IMR-90 (cell line): Measurements from ENCODE around the gene ZCCHC14. TPM values are rescaled to one million over a fixed set of nuclear protein-coding genes. Genes with fewer than 3 reads are reported as not detected.

ENCODE experiments used
- ATAC-seq: fragments of 200-7000 bp; cut with Tn5 transposase; 2 replicates; pipeline ENCODE4 v1.9.1; 2020; ENCODE audit warnings: low read depth, mild to moderate bottlenecking, moderate library complexity
- BruUV-seq: library from RNA; stranded (reverse); fragments of 400-500 nt; replicated peaks from 2 replicates; lab custom pipeline; 2021; lab: Mats Ljungman, UMichigan
- CTCF ChIA-PET: fragments of 300-600 bp; formaldehyde crosslinking; extraction: SDS; loops from one replicate; lab custom pipeline; 2021; ENCODE audit warnings: antibody characterized with exemption; lab: Yijun Ruan, JAX
- POLR2A ChIA-PET: fragments of 300-600 bp; sonication (Branson Sonifier 250); formaldehyde crosslinking; loops from one replicate; lab custom pipeline; 2022; ENCODE audit warnings: antibody characterized with exemption; ENCODE audit not compliant: unreplicated experiment; lab: Charles Lee
- DNase-seq: peaks from one replicate; pipeline ENCODE4 v3.0.0; 2013
- H2AFZ ChIP-seq: replicated peaks from 2 replicates; pipeline ENCODE3; 2013; ENCODE audit warnings: low read length, mild to moderate bottlenecking; ENCODE audit not compliant: poor library complexity
- H2AK5ac ChIP-seq: 2 replicates; pipeline ENCODE4 v1.6.1; 2013; ENCODE audit warnings: low read depth, low read length, inconsistent platforms
- H2AK9ac ChIP-seq: replicated peaks from 2 replicates; pipeline ENCODE3; 2013; ENCODE audit warnings: mild to moderate bottlenecking, low read depth, low read length, moderate library complexity; ENCODE audit not compliant: poor library complexity
- H2BK120ac ChIP-seq: 2 replicates; pipeline ENCODE4 v1.6.1; 2013; ENCODE audit warnings: low read depth, low read length, inconsistent platforms
- H2BK15ac ChIP-seq: 3 replicates; pipeline ENCODE4 v1.6.1; 2013; ENCODE audit warnings: low read depth, low read length, inconsistent platforms
- H2BK20ac ChIP-seq: 2 replicates; pipeline ENCODE4 v1.6.1; 2013; ENCODE audit warnings: low read depth, mild to moderate bottlenecking, inconsistent platforms, low read length, moderate library complexity
- H2BK5ac ChIP-seq: 2 replicates; pipeline ENCODE4 v1.6.1; 2013; ENCODE audit warnings: mild to moderate bottlenecking, low read depth, low read length, inconsistent platforms; ENCODE audit not compliant: poor library complexity, severe bottlenecking
- H3K14ac ChIP-seq: replicated peaks from 2 replicates; pipeline ENCODE4 v1.6.1; 2013; ENCODE audit warnings: low read depth, low read length, inconsistent platforms
- H3K18ac ChIP-seq: 2 replicates; pipeline ENCODE4 v1.6.1; 2013; ENCODE audit warnings: low read depth, low read length, control low read depth
- H3K23ac ChIP-seq: 2 replicates; pipeline ENCODE4 v1.6.1; 2013; ENCODE audit warnings: low read depth, low read length, inconsistent platforms
- H3K27ac ChIP-seq: 2 replicates; pipeline ENCODE4 v1.5.1; 2013; ENCODE audit warnings: mild to moderate bottlenecking, control low read depth, low read length; ENCODE audit not compliant: insufficient read depth
- H3K27me3 ChIP-seq: 2 replicates; pipeline ENCODE4 v1.6.1; 2013; ENCODE audit warnings: low read length; ENCODE audit not compliant: control insufficient read depth, insufficient read depth
- H3K36me3 ChIP-seq: 2 replicates; pipeline ENCODE4 v1.6.1; 2013; ENCODE audit warnings: low read length, mixed read lengths; ENCODE audit not compliant: control insufficient read depth, insufficient read depth
- H3K4ac ChIP-seq: 2 replicates; pipeline ENCODE4 v1.6.1; 2013; ENCODE audit warnings: low read depth, low read length, inconsistent platforms
- H3K4me1 ChIP-seq: 2 replicates; pipeline ENCODE4 v1.6.1; 2013; ENCODE audit warnings: low read length, mixed read lengths; ENCODE audit not compliant: control insufficient read depth, insufficient read depth
- H3K4me2 ChIP-seq: 2 replicates; pipeline ENCODE4 v1.6.1; 2013; ENCODE audit warnings: low read depth, mild to moderate bottlenecking, control low read depth, low read length, moderate library complexity
- H3K4me3 ChIP-seq: 2 replicates; pipeline ENCODE4 v1.5.1; 2013; ENCODE audit warnings: low read depth, mild to moderate bottlenecking, control low read depth, low read length, moderate library complexity; ENCODE audit not compliant: insufficient read depth
- H3K56ac ChIP-seq: 2 replicates; pipeline ENCODE4 v1.6.1; 2013; ENCODE audit warnings: low read length, inconsistent platforms; ENCODE audit not compliant: insufficient read depth; ENCODE audit errors: extremely low read depth
- H3K79me1 ChIP-seq, 2 experiments: 2 replicates each; pipeline ENCODE4 v1.6.1; 2013; ENCODE audit warnings: low read length in 2 of 2, inconsistent platforms in 1 of 2, low read depth in 1 of 2
- H3K9ac ChIP-seq: 2 replicates; pipeline ENCODE4 v1.6.1; 2013; ENCODE audit warnings: low read depth, low read length, control low read depth
- H3K9me1 ChIP-seq: 2 replicates; pipeline ENCODE4 v1.6.1; 2013; ENCODE audit warnings: low read length, inconsistent platforms; ENCODE audit not compliant: insufficient read depth
- H3K9me3 ChIP-seq: 2 replicates; pipeline ENCODE4 v1.6.1; 2013; ENCODE audit warnings: low read length; ENCODE audit not compliant: control insufficient read depth, insufficient read depth
- H4K20me1 ChIP-seq: 2 replicates; pipeline ENCODE4 v1.6.1; 2013; ENCODE audit warnings: low read length, inconsistent platforms; ENCODE audit not compliant: insufficient read depth
- H4K5ac ChIP-seq: 2 replicates; pipeline ENCODE4 v1.6.1; 2013; ENCODE audit warnings: mild to moderate bottlenecking, low read depth, low read length, control low read depth
- H4K8ac ChIP-seq, 2 experiments: 2 replicates each; pipeline ENCODE4 v1.6.1; 2013; ENCODE audit warnings: low read depth in 2 of 2, low read length in 2 of 2, control low read depth in 1 of 2, inconsistent platforms in 1 of 2
- H4K91ac ChIP-seq: 2 replicates; pipeline ENCODE4 v1.6.1; 2013; ENCODE audit warnings: low read depth, low read length, inconsistent platforms; ENCODE audit not compliant: insufficient read depth
- BHLHE40 ChIP-seq: fragments of 150-350 bp; IDR thresholded peaks from 2 replicates; pipeline ENCODE4 v1.6.1; 2016; ENCODE audit warnings: mild to moderate bottlenecking, low read depth, low read length
- CEBPB ChIP-seq: IDR thresholded peaks from 2 replicates; pipeline ENCODE4 v1.6.1; 2012; ENCODE audit warnings: low read depth, low read length, improper control_type of control experiment
- CHD1 ChIP-seq: IDR thresholded peaks from 2 replicates; pipeline ENCODE4 v1.6.1; 2012; ENCODE audit warnings: low read depth, low read length, improper control_type of control experiment
- CTCF ChIP-seq: conservative IDR thresholded peaks from 2 replicates; pipeline ENCODE4 v1.5.1; 2012; ENCODE audit warnings: mild to moderate bottlenecking, low read depth, low read length, improper control_type of control experiment
- ELK1 ChIP-seq: fragments of 150-350 bp; IDR thresholded peaks from 2 replicates; pipeline ENCODE4 v1.6.1; 2016; ENCODE audit warnings: low read depth, mild to moderate bottlenecking, low read length, moderate library complexity, borderline replicate concordance
- FOS ChIP-seq: fragments of 150-350 bp; IDR thresholded peaks from 2 replicates; pipeline ENCODE4 v1.6.1; 2016; ENCODE audit warnings: low read depth, low read length
- MAFK ChIP-seq: IDR thresholded peaks from 2 replicates; pipeline ENCODE4 v1.6.1; 2012; ENCODE audit warnings: low read depth, low read length, improper control_type of control experiment
- MAZ ChIP-seq: IDR thresholded peaks from 2 replicates; pipeline ENCODE4 v1.6.1; 2012; ENCODE audit warnings: low read depth, mild to moderate bottlenecking, low read length, improper control_type of control experiment, moderate library complexity, borderline replicate concordance
- MXI1 ChIP-seq: IDR thresholded peaks from 2 replicates; pipeline ENCODE4 v1.6.1; 2012; ENCODE audit warnings: low read depth, mild to moderate bottlenecking, low read length, moderate library complexity, borderline replicate concordance
- NFE2L2 ChIP-seq: fragments of 150-350 bp; IDR thresholded peaks from 2 replicates; pipeline ENCODE4 v1.6.1; 2016; ENCODE audit warnings: low read depth, mild to moderate bottlenecking, low read length
- POLR2A ChIP-seq: IDR thresholded peaks from 2 replicates; pipeline ENCODE4 v1.6.1; 2012; ENCODE audit warnings: mild to moderate bottlenecking, low read depth, low read length
- RAD21 ChIP-seq: IDR thresholded peaks from 2 replicates; pipeline ENCODE4 v1.6.1; 2012; ENCODE audit warnings: low read length, improper control_type of control experiment
- RCOR1 ChIP-seq: IDR thresholded peaks from 2 replicates; pipeline ENCODE4 v1.6.1; 2012; ENCODE audit warnings: mild to moderate bottlenecking, low read length, improper control_type of control experiment; ENCODE audit not compliant: insufficient replicate concordance
- RFX5 ChIP-seq: IDR thresholded peaks from 2 replicates; pipeline ENCODE4 v1.8.0; 2012; ENCODE audit warnings: low read depth, mild to moderate bottlenecking, low read length, moderate library complexity
- SMC3 ChIP-seq: fragments of 150-350 bp; IDR thresholded peaks from 2 replicates; pipeline ENCODE4 v1.6.1; 2016; ENCODE audit warnings: low read depth, mild to moderate bottlenecking, antibody characterized with exemption, low read length, moderate library complexity
- USF2 ChIP-seq: fragments of 150-350 bp; IDR thresholded peaks from 2 replicates; pipeline ENCODE4 v1.6.1; 2017; ENCODE audit warnings: mild to moderate bottlenecking, antibody characterized with exemption, low read length, low read depth
- WGBS, 2 experiments: methylation state at CpG; one replicate each; pipeline versions ENCODE4 v1.1.5 to v1.1.7; 2013; ENCODE audit warnings: missing lambda C conversion rate in 2 of 2; ENCODE audit not compliant: insufficient read length in 1 of 2; ENCODE audit errors: extremely low coverage in 2 of 2; 5-methylcytosine and 5-hydroxymethylcytosine counted together
- dilution Hi-C: fragments of 300-500 bp; cut with HindIII; formaldehyde crosslinking; loops from one replicate; pipeline ENCODE4 v1.14.3; 2018; ENCODE audit warnings: low sequenced_read_pairs; ENCODE audit not compliant: unreplicated experiment
- in situ Hi-C: fragments of 300-500 bp; cut with MboI; formaldehyde crosslinking; loops from 3 replicates; pipeline ENCODE4 v1.14.3; 2019; ENCODE audit warnings: low sequenced_read_pairs, inconsistent platforms, mixed read lengths
- intact Hi-C: fragments of 100-400 bp; cut with micrococcal nuclease; formaldehyde crosslinking; loops from 2 replicates; pipeline ENCODE4 v1.10.0; 2022
- polyA plus RNA-seq, 3 experiments: library from polyadenylated mRNA; depleted of rRNA; stranded (reverse); fragments of >200 nt; gene quantifications; 2 replicates each; pipeline ENCODE4 v1.2.3, GENCODE V29; 2012; ENCODE audit warnings: low replicate concordance in 1 of 3
- total RNA-seq: library from RNA; depleted of rRNA; stranded (reverse); fragments of >200 nt; gene quantifications from 2 replicates; pipeline ENCODE4 v1.2.3, GENCODE V29; 2012

ZCCHC14 gene
- total and polyA plus RNA-seq, 2 of the 4 experiments (the other 2 are of a cell fraction) = 2.5 to 5.3 TPM

- H2AK5ac ChIP-seq = no peak overlapping the region
- H2AK9ac ChIP-seq = no peak overlapping the region
- H3K56ac ChIP-seq = no peak overlapping the region
- no peak overlapping the region for H4K8ac ChIP-seq
- DNase-seq = no peak
- no peak overlapping the region for H2BK20ac ChIP-seq
- H3K79me1 ChIP-seq = peaks cover 47 to 79% of the 10 kb centered on the region in 2 experiments
- no peaks in the 10 kb centered on the region for H3K9me3 ChIP-seq
- no peak overlapping the region for H2BK5ac ChIP-seq
- no peak overlapping the region for H3K4ac ChIP-seq
- no peak overlapping the region for H3K9ac ChIP-seq
- H3K23ac ChIP-seq = no peak overlapping the region
- H4K5ac ChIP-seq = no peak overlapping the region
- H3K27ac ChIP-seq = no peak overlapping the region
- ChIA-PET CTCF (no interaction called here), POLR2A (no interaction called here)
- peaks cover 74% of the 10 kb centered on the region for H4K20me1 ChIP-seq
- ATAC-seq = no peak
- in situ Hi-C loops = no loop called here
- H3K4me2 ChIP-seq = no peak overlapping the region
- H3K27me3 ChIP-seq = no peaks in the 10 kb centered on the region
- H3K14ac ChIP-seq = no peak overlapping the region
- no TSS peak for BruUV-seq
- no peak overlapping the region for H2BK15ac ChIP-seq
- dilution Hi-C loops = no loop called here
- H2AFZ ChIP-seq = no peak overlapping the region
- H3K18ac ChIP-seq = no peak overlapping the region
- peaks cover 11% of the 10 kb centered on the region for H3K4me1 ChIP-seq
- no peak overlapping the region for H4K91ac ChIP-seq
- TF ChIP-seq RFX5 (no peak), RAD21 (no peak), MXI1 (no peak), MAFK (no peak), MAZ (no peak), CHD1 (no peak), NFE2L2 (no peak), POLR2A (no peak), FOS (no peak), SMC3 (no peak), RCOR1 (no peak), ELK1 (no peak), CTCF (no peak), USF2 (no peak), BHLHE40 (no peak), CEBPB (no peak)
- intact Hi-C loops = no loop called here
- H3K4me3 ChIP-seq = no peak overlapping the region
- H3K36me3 ChIP-seq = no peaks in the 10 kb centered on the region
- H2BK120ac ChIP-seq = no peak overlapping the region
- 78% methylated on average over 3 of the region's 4 CpGs; no CpG with 5 or more reads in 1 of the 2 experiments for WGBS, 2 experiments
- peaks cover 19% of the 10 kb centered on the region for H3K9me1 ChIP-seq
These were observed 18.8 kb downstream of the ZCCHC14 start for GRCh38 chr16:87474017-87474416.
